Measurements from ENCODE around the gene FAM228A. TPM values are rescaled to one million over a fixed set of nuclear protein-coding genes. Genes with fewer than 3 reads are reported as not detected.

FAM228A gene
- total RNA-seq, 3 donors from 2014 or later: 0.66 to 2.6 (median 0.88) TPM

GRCh38 chr2:24220554-24221291 lies 45.9 kb downstream of the FAM228A start:
- H3K36me3 ChIP-seq: no peaks in the 10 kb centered on the region
- H3K27me3 ChIP-seq: no peaks in the 10 kb centered on the region
- intact Hi-C loops (cut with DNase I; ENCODE audit: low total_unique reads): no loop called here
- no peaks in the 10 kb centered on the region for H3K9me3 ChIP-seq
- TF ChIP-seq POLR2A (IDR thresholded peaks at IDR 0.05): no peak
- no peak for TF ChIP-seq POLR2AphosphoS5 (IDR thresholded peaks at IDR 0.05)
- TF ChIP-seq CTCF (IDR thresholded peaks at IDR 0.05): no peak
- no peaks in the 10 kb centered on the region for H3K4me1 ChIP-seq
- no peak for DNase-seq (ENCODE audit: low spot score in 2 of 2)
- H3K27ac ChIP-seq: no peak overlapping the region
- no peak overlapping the region for H3K4me3 ChIP-seq

GRCh38 chr2:24221343-24222050 lies 46.6 kb downstream of the FAM228A start:
- H3K4me3 ChIP-seq: no peak overlapping the region
- H3K27me3 ChIP-seq: no peaks in the 10 kb centered on the region
- H3K9me3 ChIP-seq: no peaks in the 10 kb centered on the region
- no peaks in the 10 kb centered on the region for H3K36me3 ChIP-seq
- intact Hi-C loops (cut with DNase I; ENCODE audit: low total_unique reads): no loop called here
- TF ChIP-seq POLR2AphosphoS5 (IDR thresholded peaks at IDR 0.05) (no peak), POLR2A (IDR thresholded peaks at IDR 0.05) (no peak), CTCF (IDR thresholded peaks at IDR 0.05) (no peak)
- no peak for DNase-seq (ENCODE audit: low spot score in 2 of 2)
- H3K4me1 ChIP-seq: no peaks in the 10 kb centered on the region
- no peak overlapping the region for H3K27ac ChIP-seq

- no peaks in the 10 kb centered on the region for H3K9me3 ChIP-seq
- DNase-seq (ENCODE audit: low spot score in 2 of 2): no peak
- H3K4me3 ChIP-seq: no peak overlapping the region
- H3K4me1 ChIP-seq: no peaks in the 10 kb centered on the region
- H3K27me3 ChIP-seq: no peaks in the 10 kb centered on the region
- H3K27ac ChIP-seq: no peak overlapping the region
- H3K36me3 ChIP-seq: no peaks in the 10 kb centered on the region
- TF ChIP-seq POLR2AphosphoS5 (IDR thresholded peaks at IDR 0.05): no peak
- TF ChIP-seq POLR2A (IDR thresholded peaks at IDR 0.05): no peak
- no peak for TF ChIP-seq CTCF (IDR thresholded peaks at IDR 0.05)
- intact Hi-C loops (cut with DNase I; ENCODE audit: low total_unique reads): no loop called here
Observed at GRCh38 chr2:24222946-24223345, 48.1 kb downstream of the FAM228A start.

- no peaks in the 10 kb centered on the region for H3K36me3 ChIP-seq
- DNase-seq (ENCODE audit: low spot score in 2 of 2): no peak
- intact Hi-C loops (cut with DNase I; ENCODE audit: low total_unique reads): no loop called here
- H3K9me3 ChIP-seq: no peaks in the 10 kb centered on the region
- TF ChIP-seq POLR2AphosphoS5 (IDR thresholded peaks at IDR 0.05) (no peak), POLR2A (IDR thresholded peaks at IDR 0.05) (no peak), CTCF (IDR thresholded peaks at IDR 0.05) (no peak)
- H3K4me3 ChIP-seq: no peak overlapping the region
- no peaks in the 10 kb centered on the region for H3K27me3 ChIP-seq
- no peaks in the 10 kb centered on the region for H3K4me1 ChIP-seq
- H3K27ac ChIP-seq: no peak overlapping the region
Observed at GRCh38 chr2:24225499-24226242, 50.8 kb downstream of the FAM228A start.

GRCh38 chr2:24228470-24228869 lies 53.6 kb downstream of the FAM228A start:
- no peaks in the 10 kb centered on the region for H3K27me3 ChIP-seq
- intact Hi-C loops (cut with DNase I; ENCODE audit: low total_unique reads): no loop called here

More at GRCh38 chr2:24228470-24228869, 53.6 kb downstream of the FAM228A start:
- Histone ChIP-seq H3K4me1 (no peaks in the 10 kb centered on the region), H3K36me3 (no peaks in the 10 kb centered on the region), H3K4me3 (no peak overlapping the region), H3K27ac (no peak overlapping the region), H3K9me3 (no peaks in the 10 kb centered on the region)
- DNase-seq (ENCODE audit: low spot score in 2 of 2): no peak
- TF ChIP-seq POLR2A (IDR thresholded peaks at IDR 0.05): no peak
- no peak for TF ChIP-seq POLR2AphosphoS5 (IDR thresholded peaks at IDR 0.05)
- TF ChIP-seq CTCF (IDR thresholded peaks at IDR 0.05): peak in 2 of 3 donors; percentile 33 to 43
